ENCODE data around the gene LIPA.

- TF ChIP-seq POLR2A (IDR thresholded peaks at IDR 0.05; ENCODE audit: low read length) (no peak), GATA1 (IDR thresholded peaks at IDR 0.05; ENCODE audit: low read depth, low read length) (no peak)
Measured at GRCh38 chr10:89297791-89298190, 46.2 kb upstream of the LIPA start.
